Breast epithelium (tissue), 4 donors: ENCODE data around the gene METTL23. TPM values are rescaled to one million over a fixed set of nuclear protein-coding genes. Genes with fewer than 3 reads are reported as not detected.

Experiments used
- DNase-seq, 2 donors: peaks; one replicate each; pipeline ENCODE4 v3.0.0-alpha.2; 2019; ENCODE audit warnings: low spot score in 2 of 2
- H3K27ac ChIP-seq, 2 donors: fragments of 200-600 bp; sonication (generic) in 1 of 2; one replicate each; pipeline ENCODE4 v1.5.1; 2016 to 2019; ENCODE audit warnings: mild to moderate bottlenecking in 1 of 2
- H3K27me3 ChIP-seq, 2 donors: fragments of 200-600 bp; sonication (generic) in 1 of 2; one replicate each; pipeline versions ENCODE4 v1.5.1 to v1.6.0; 2017 to 2019; ENCODE audit warnings: control low read depth in 1 of 2, mild to moderate bottlenecking in 1 of 2
- H3K36me3 ChIP-seq: fragments of 200-600 bp; one replicate; pipeline ENCODE4 v1.5.1; 2019
- H3K4me1 ChIP-seq, 2 donors: fragments of 200-600 bp; sonication (generic); one replicate each; pipeline ENCODE4 v1.5.1; 2016 to 2019; ENCODE audit warnings: control low read depth in 1 of 2
- H3K4me3 ChIP-seq, 3 donors: fragments of 200-600 bp; sonication (generic); 1 replicate in 2 of 3; 2 replicates in 1 of 3; pipeline ENCODE4 v1.5.1; 2016 to 2019; ENCODE audit warnings: mild to moderate bottlenecking in 3 of 3, moderate library complexity in 2 of 3
- H3K9me3 ChIP-seq, 2 donors: fragments of 200-600 bp; sonication (generic) in 1 of 2; one replicate each; pipeline ENCODE4 v1.5.1; 2016 to 2019; ENCODE audit warnings: control low read depth in 1 of 2
- CTCF ChIP-seq, 3 donors: fragments of 450-650 bp; IDR thresholded peaks; one replicate each; pipeline ENCODE4 v1.5.1; 2016 to 2017; ENCODE audit warnings: antibody characterized with exemption in 3 of 3, mild to moderate bottlenecking in 3 of 3, moderate library complexity in 3 of 3
- POLR2A ChIP-seq: fragments of 450-650 bp; IDR thresholded peaks from one replicate; pipeline ENCODE4 v1.6.1; 2016; ENCODE audit warnings: antibody characterized with exemption, mild to moderate bottlenecking, moderate library complexity
- POLR2AphosphoS5 ChIP-seq, 3 donors: sonication (generic); formaldehyde crosslinking; IDR thresholded peaks; one replicate each; pipeline ENCODE4 v1.6.1; 2017; ENCODE audit warnings: antibody characterized with exemption in 3 of 3
- intact Hi-C: fragments of 100-400 bp; cut with DNase I; formaldehyde crosslinking; loops from one replicate; pipeline ENCODE4 v1.15.1; 2023; ENCODE audit warnings: low total_unique reads
- total RNA-seq, 3 donors: library from RNA; depleted of rRNA; stranded (reverse); fragments of >200 nt; gene quantifications; one replicate each; pipeline ENCODE4 v1.1.0, GENCODE V29; 2016

The METTL23 gene
- total RNA-seq, 3 donors from 2014 or later = 25.6 to 47.7 (median 28.5) TPM

GRCh38 chr17:76748657-76749056, 22.0 kb downstream of the METTL23 start:
- TF ChIP-seq CTCF (IDR thresholded peaks at IDR 0.05) (no peak), POLR2A (no peak), POLR2AphosphoS5 (IDR thresholded peaks at IDR 0.05) (no peak)
- intact Hi-C loops = no loop called here
- H3K4me1 ChIP-seq = no peaks in the 10 kb centered on the region
- H3K9me3 ChIP-seq = no peaks in the 10 kb centered on the region
- no peaks in the 10 kb centered on the region for H3K36me3 ChIP-seq
- no peaks in the 10 kb centered on the region for H3K27me3 ChIP-seq
- H3K27ac ChIP-seq = no peak overlapping the region
- no peak for DNase-seq
- H3K4me3 ChIP-seq = no peak overlapping the region

GRCh38 chr17:76751416-76751993, 24.9 kb downstream of the METTL23 start:
- Histone ChIP-seq H3K27ac (peak overlapping the region in 1 of 2 donors; percentile 16), H3K9me3 (no peaks in the 10 kb centered on the region), H3K36me3 (no peaks in the 10 kb centered on the region), H3K4me1 (no peaks in the 10 kb centered on the region), H3K4me3 (no peak overlapping the region), H3K27me3 (no peaks in the 10 kb centered on the region)
- intact Hi-C loops = no loop called here
- no peak for DNase-seq
- no peak for TF ChIP-seq CTCF (IDR thresholded peaks at IDR 0.05)
- no peak for TF ChIP-seq POLR2A
- TF ChIP-seq POLR2AphosphoS5 (IDR thresholded peaks at IDR 0.05) = no peak

- no peaks in the 10 kb centered on the region for H3K4me1 ChIP-seq
- TF ChIP-seq POLR2A (no peak), CTCF (IDR thresholded peaks at IDR 0.05) (no peak), POLR2AphosphoS5 (IDR thresholded peaks at IDR 0.05) (no peak)
Observed at GRCh38 chr17:76752006-76752405, 25.4 kb downstream of the METTL23 start.

GRCh38 chr17:76753061-76753961, 26.7 kb downstream of the METTL23 start:
- Histone ChIP-seq H3K9me3 (no peaks in the 10 kb centered on the region), H3K27ac (peak overlapping the region; percentile 35 to 38), H3K36me3 (no peaks in the 10 kb centered on the region), H3K4me1 (no peaks in the 10 kb centered on the region), H3K4me3 (peak overlapping the region in 2 of 3 donors; percentile 21 to 51), H3K27me3 (no peaks in the 10 kb centered on the region)
- intact Hi-C loops = no loop called here
- TF ChIP-seq POLR2AphosphoS5 (IDR thresholded peaks at IDR 0.05) = no peak
- no peak for TF ChIP-seq CTCF (IDR thresholded peaks at IDR 0.05)
- TF ChIP-seq POLR2A = no peak
- no peak for DNase-seq

More at GRCh38 chr17:76752006-76752405, 25.4 kb downstream of the METTL23 start:
- H3K4me3 ChIP-seq = no peak overlapping the region
- H3K9me3 ChIP-seq = no peaks in the 10 kb centered on the region
- no peaks in the 10 kb centered on the region for H3K27me3 ChIP-seq
- peak overlapping the region in 1 of 2 donors; percentile 16 for H3K27ac ChIP-seq
- no peaks in the 10 kb centered on the region for H3K36me3 ChIP-seq
- intact Hi-C loops = no loop called here
- DNase-seq = no peak

GRCh38 chr17:76755285-76755684, 28.6 kb downstream of the METTL23 start:
- Histone ChIP-seq H3K27ac (peak overlapping the region in 1 of 2 donors; percentile 6), H3K4me1 (no peaks in the 10 kb centered on the region), H3K36me3 (no peaks in the 10 kb centered on the region), H3K9me3 (no peaks in the 10 kb centered on the region), H3K4me3 (no peak overlapping the region), H3K27me3 (no peaks in the 10 kb centered on the region)
- intact Hi-C loops = no loop called here
- no peak for DNase-seq
- no peak for TF ChIP-seq POLR2AphosphoS5 (IDR thresholded peaks at IDR 0.05)
- TF ChIP-seq CTCF (IDR thresholded peaks at IDR 0.05) = no peak
- TF ChIP-seq POLR2A = no peak
